PC-9 (cell line): ENCODE results near the gene EPGN. TPM values are rescaled to one million over a fixed set of nuclear protein-coding genes. Genes with fewer than 3 reads are reported as not detected.

ENCODE experiments used
- BruUV-seq: library from RNA; stranded (reverse); fragments of 400-500 nt; replicated peaks from 2 replicates; lab custom pipeline; 2021; lab: Mats Ljungman, UMichigan
- CTCF ChIA-PET: fragments of 300-600 bp; sonication (Branson Sonifier 250); formaldehyde crosslinking; loops from one replicate; lab custom pipeline; 2022; ENCODE audit warnings: antibody characterized with exemption; lab: Charles Lee
- POLR2A ChIA-PET: fragments of 300-600 bp; sonication (Branson Sonifier 250); formaldehyde crosslinking; loops from one replicate; lab custom pipeline; 2022; ENCODE audit warnings: antibody characterized with exemption; ENCODE audit not compliant: unreplicated experiment; lab: Charles Lee
- DNase-seq, 2 experiments: peaks; one replicate each; pipeline versions ENCODE4 v3.0.0 to v3.0.0-alpha.2; 2015 to 2022; ENCODE audit warnings: mixed read lengths in 1 of 2
- H2AFZ ChIP-seq: fragments of 200-600 bp; sonication (generic); 2 replicates; pipeline ENCODE4 v1.8.1; 2017; ENCODE audit warnings: antibody characterized with exemption
- H3F3A ChIP-seq: fragments of 200-600 bp; sonication (generic); 2 replicates; pipeline ENCODE4 v1.8.1; 2017; ENCODE audit warnings: antibody characterized with exemption, mild to moderate bottlenecking, low read depth; ENCODE audit not compliant: insufficient read depth
- H3K27ac ChIP-seq: fragments of 200-600 bp; sonication (generic); 2 replicates; pipeline ENCODE4 v1.6.1; 2016; ENCODE audit warnings: mixed run types
- H3K27me3 ChIP-seq: fragments of 200-600 bp; sonication (generic); 2 replicates; pipeline ENCODE4 v1.6.1; 2016; ENCODE audit warnings: low read depth, mixed run types; ENCODE audit not compliant: insufficient read depth
- H3K36me3 ChIP-seq: fragments of 200-600 bp; sonication (generic); 2 replicates; pipeline ENCODE4 v1.6.1; 2016; ENCODE audit warnings: low read depth, mixed run types
- H3K4me1 ChIP-seq: fragments of 200-600 bp; sonication (generic); replicated peaks from 2 replicates; pipeline ENCODE4 v1.6.1; 2016; ENCODE audit warnings: mixed run types; ENCODE audit not compliant: insufficient read depth
- H3K4me2 ChIP-seq: fragments of 200-600 bp; sonication (generic); 2 replicates; pipeline ENCODE4 v1.6.1; 2017; ENCODE audit warnings: mixed run types
- H3K4me3 ChIP-seq: fragments of 200-600 bp; sonication (generic); 2 replicates; pipeline ENCODE4 v1.6.1; 2016; ENCODE audit warnings: mixed run types
- H3K79me2 ChIP-seq: fragments of 200-600 bp; sonication (generic); 2 replicates; pipeline ENCODE4 v1.6.1; 2017; ENCODE audit warnings: low read depth, mixed run types
- H3K9me2 ChIP-seq: fragments of 200-600 bp; sonication (generic); 2 replicates; pipeline ENCODE4 v1.8.1; 2017; ENCODE audit warnings: mild to moderate bottlenecking; ENCODE audit not compliant: insufficient read depth
- H3K9me3 ChIP-seq: fragments of 200-600 bp; sonication (generic); 2 replicates; pipeline ENCODE4 v1.8.1; 2016; ENCODE audit warnings: low read depth; ENCODE audit not compliant: insufficient read depth
- H4K20me1 ChIP-seq: fragments of 200-600 bp; sonication (generic); 2 replicates; pipeline ENCODE4 v1.8.1; 2017; ENCODE audit not compliant: insufficient read depth
- CTCF ChIP-seq: fragments of 200-600 bp; sonication (generic); conservative IDR thresholded peaks from 2 replicates; pipeline ENCODE4 v1.6.1; 2017; ENCODE audit warnings: mixed run types, antibody characterized with exemption, mild to moderate bottlenecking, moderate library complexity
- EZH2 ChIP-seq: fragments of 200-600 bp; sonication (generic); IDR thresholded peaks from 2 replicates; pipeline ENCODE4 v1.8.0; 2017; ENCODE audit warnings: antibody characterized with exemption, low read depth
- intact Hi-C: fragments of 100-400 bp; cut with micrococcal nuclease; formaldehyde crosslinking; loops from one replicate; pipeline ENCODE4 v1.10.0; 2022; ENCODE audit not compliant: unreplicated experiment
- total RNA-seq: library from RNA; stranded (reverse); gene quantifications from 2 replicates; pipeline ENCODE4 v1.2.3, GENCODE V29; 2021

The EPGN gene
- total RNA-seq, 1 experiment from 2014 or later, result 4.5 TPM

- Histone ChIP-seq H4K20me1 (no peaks in the 10 kb centered on the region), H3K4me2 (no peak overlapping the region), H3K4me1 (peaks cover 18% of the 10 kb centered on the region), H3K79me2 (no peaks in the 10 kb centered on the region), H3K36me3 (no peaks in the 10 kb centered on the region), H3K9me3 (no peaks in the 10 kb centered on the region), H3K27me3 (no peaks in the 10 kb centered on the region), H2AFZ (no peak overlapping the region), H3F3A (peaks cover 20% of the 10 kb centered on the region), H3K4me3 (no peak overlapping the region), H3K9me2 (no peaks in the 10 kb centered on the region), H3K27ac (no peak overlapping the region)
- ChIA-PET CTCF (no interaction called here), POLR2A (no interaction called here)
- intact Hi-C loops, result no loop called here
- TF ChIP-seq CTCF (no peak), EZH2 (no peak)
- BruUV-seq, result no TSS peak
- no peak for DNase-seq
Observed at GRCh38 chr4:74279716-74280115, 28.6 kb upstream of the EPGN start.

- no peak overlapping the region for H2AFZ ChIP-seq
- ChIA-PET POLR2A (interaction anchor here (0.6 kb wide), 1 partner anchor 104 kb away, joined by 5 read pairs; no protein-coding TSS in a partner anchor), CTCF (no interaction called here)
- H3F3A ChIP-seq, result peaks cover 20% of the 10 kb centered on the region
- no peaks in the 10 kb centered on the region for H3K9me2 ChIP-seq
- peaks cover 18% of the 10 kb centered on the region for H3K4me1 ChIP-seq
- no peak for DNase-seq
- H3K9me3 ChIP-seq, result no peaks in the 10 kb centered on the region
- intact Hi-C loops, result no loop called here
- peak overlapping the region; percentile 55; the same call in 1 of the 2 replicates for H3K4me2 ChIP-seq
- no peaks in the 10 kb centered on the region for H3K27me3 ChIP-seq
- TF ChIP-seq CTCF (no peak), EZH2 (no peak)
- H3K27ac ChIP-seq, result peak overlapping the region; percentile 81
- no peaks in the 10 kb centered on the region for H4K20me1 ChIP-seq
- H3K36me3 ChIP-seq, result no peaks in the 10 kb centered on the region
- 0 out of 2 replicates have a peak overlapping the region, but pooled peaks have one; percentile 13 for H3K4me3 ChIP-seq
- no peaks in the 10 kb centered on the region for H3K79me2 ChIP-seq
- BruUV-seq, result no TSS peak
Observed at GRCh38 chr4:74282926-74283325, 25.3 kb upstream of the EPGN start.

GRCh38 chr4:74283614-74284013, 24.7 kb upstream of the EPGN start:
- Histone ChIP-seq H3K9me2 (no peaks in the 10 kb centered on the region), H3K9me3 (no peaks in the 10 kb centered on the region), H3K4me3 (peak overlapping the region; percentile 13; the same call in 1 of the 2 replicates), H3K4me2 (peak overlapping the region; percentile 55), H4K20me1 (no peaks in the 10 kb centered on the region), H3K27me3 (no peaks in the 10 kb centered on the region), H3K27ac (peak overlapping the region; percentile 81), H3K79me2 (no peaks in the 10 kb centered on the region), H3K4me1 (peaks cover 18% of the 10 kb centered on the region), H2AFZ (peak overlapping the region; percentile 16; the same call in 1 of the 2 replicates), H3K36me3 (no peaks in the 10 kb centered on the region), H3F3A (peaks cover 20% of the 10 kb centered on the region)
- peak; percentile 53 to 84 for DNase-seq
- intact Hi-C loops, result loop anchor here (1.0 kb wide), 2 partner anchors 25 to 52 kb away; partner anchors contain the start of gene EPGN
- ChIA-PET CTCF (no interaction called here), POLR2A (interaction anchor here (0.6 kb wide), 1 partner anchor 105 kb away, joined by 5 read pairs; no protein-coding TSS in a partner anchor)
- no TSS peak for BruUV-seq
- TF ChIP-seq CTCF (no peak), EZH2 (no peak)
